GM19395 (cell line): ENCODE measurements around the gene HCCS.
"Not testable (repeated sequence)": the region's sequence is repeated elsewhere in the genome, so short reads cannot be mapped to it uniquely, and the experiment has no call there.

Experiments used
- ATAC-seq: cut with Tn5 transposase; IDR thresholded peaks from one replicate; pipeline ENCODE4 v1.9.1; 2021; ENCODE audit warnings: mild to moderate bottlenecking, moderate library complexity; ENCODE audit not compliant: unreplicated experiment

HCCS gene

DNA sequence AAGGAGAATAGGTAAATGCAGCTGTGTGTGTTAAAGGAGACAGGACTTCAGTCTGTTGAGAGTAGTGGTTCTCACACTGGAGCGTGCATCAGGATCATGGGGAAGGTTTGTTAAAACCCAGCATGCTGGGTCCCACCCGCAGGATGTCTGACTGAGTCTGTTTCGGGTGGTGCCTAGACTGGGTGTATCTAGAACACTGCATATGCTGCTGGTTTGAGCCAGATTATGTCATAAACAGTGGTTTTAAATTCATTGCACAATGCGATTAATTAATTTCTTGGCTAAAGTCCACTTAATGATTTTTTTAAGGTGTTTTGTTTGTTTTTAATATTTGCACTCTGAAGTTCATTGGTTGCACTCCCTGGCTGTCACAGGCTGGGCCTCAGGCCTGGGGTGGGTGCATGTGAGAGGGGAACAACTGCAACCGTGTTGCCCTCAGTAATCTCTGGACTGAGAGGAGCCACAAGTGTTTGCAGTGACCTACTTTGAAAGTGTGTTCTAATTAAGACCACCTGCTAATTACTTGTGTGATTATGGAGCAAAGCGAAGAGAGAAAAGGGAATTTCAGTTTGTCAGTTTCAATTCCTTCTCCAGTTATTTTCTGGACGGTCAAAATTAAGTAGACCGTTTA, 8.3 kb downstream of the HCCS start:
- ATAC-seq = no peak

GRCh38 chrX:11123087-11123486, 12.0 kb downstream of the HCCS start:
- not testable (repeated sequence) for ATAC-seq

DNA sequence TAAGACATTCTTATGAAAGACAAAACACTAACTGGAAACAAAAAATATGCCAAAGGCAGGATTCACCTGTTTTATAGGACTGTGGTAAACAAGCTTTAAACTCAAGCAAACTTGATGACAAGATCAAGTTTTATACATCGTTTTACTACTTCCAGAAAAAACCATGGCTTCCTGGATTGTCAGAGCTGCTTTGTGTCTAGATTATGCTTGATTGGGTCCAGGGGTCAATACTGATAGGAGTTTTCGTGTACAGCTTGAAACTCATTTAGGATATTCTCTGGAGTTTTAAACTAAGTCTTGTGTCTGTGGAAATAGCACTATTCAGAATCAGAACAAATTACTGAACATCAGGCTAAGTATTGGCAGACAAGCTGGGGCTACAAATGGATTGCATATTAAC, 13.0 kb downstream of the HCCS start:
- ATAC-seq = no peak

DNA sequence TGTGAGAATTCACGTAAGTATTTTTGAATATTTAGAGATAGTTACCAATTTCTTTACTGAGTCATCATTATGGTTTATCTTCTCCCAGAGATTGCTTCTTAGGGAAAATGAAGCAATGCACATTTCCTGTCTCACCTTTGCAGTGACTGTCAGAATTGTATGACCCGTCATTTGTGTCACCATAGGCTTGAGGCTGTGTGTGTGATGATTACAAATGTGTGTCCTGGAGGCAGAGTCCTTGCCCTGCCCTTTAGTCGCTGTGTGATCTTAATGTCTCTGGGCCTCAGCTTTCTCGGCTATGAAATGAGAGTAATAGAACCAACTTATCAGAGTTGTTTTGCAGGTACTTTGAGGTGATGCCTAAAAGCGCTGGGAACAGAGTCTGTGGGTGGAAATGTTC, 13.9 kb downstream of the HCCS start:
- ATAC-seq = no peak

DNA sequence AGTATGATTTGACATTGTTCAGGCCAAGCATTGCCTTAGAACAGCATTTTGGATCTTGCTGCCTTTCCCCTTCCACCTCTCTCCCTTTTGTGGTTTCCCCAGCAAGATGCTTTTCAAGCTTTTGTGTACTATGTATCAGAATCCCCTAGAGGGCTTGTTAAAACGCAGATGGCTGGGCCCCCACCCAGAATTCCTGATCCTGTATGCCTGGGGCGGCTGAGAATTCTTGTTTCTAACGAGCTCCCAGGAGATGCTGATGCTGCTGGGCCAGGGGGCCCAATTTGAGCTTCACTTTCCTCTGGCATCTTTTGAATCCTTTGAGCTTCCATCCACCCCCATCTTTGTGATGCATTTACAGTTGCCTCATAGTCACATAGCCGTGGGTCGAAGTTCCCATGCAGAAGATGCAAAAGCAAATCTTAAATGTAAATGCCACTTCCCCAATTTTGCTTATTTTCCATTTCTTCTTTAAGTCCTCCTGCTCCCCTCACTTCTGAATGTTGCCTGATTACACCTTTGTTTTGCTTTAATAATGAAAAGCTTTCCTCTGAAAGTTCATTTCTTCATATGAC, 18.5 kb downstream of the HCCS start:
- ATAC-seq = no peak

DNA sequence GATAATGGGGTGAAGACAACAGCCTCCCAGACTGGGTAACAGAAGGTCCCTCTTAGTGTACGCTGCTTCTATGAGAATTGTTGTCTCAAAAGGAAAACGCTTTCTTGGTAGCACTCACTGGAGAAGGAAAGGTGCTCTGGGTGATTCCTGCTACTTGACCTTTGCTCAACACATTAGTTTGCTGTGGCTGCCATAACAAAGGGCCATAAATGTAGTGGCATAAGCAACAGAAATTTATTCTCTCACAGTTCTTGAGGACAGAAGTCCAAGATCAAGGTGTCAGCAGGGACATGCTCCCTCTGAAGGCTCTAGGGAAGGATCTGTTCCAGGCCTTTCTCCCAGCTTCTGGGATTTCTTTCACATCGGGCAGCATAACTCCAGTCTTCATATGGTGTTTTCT, 19.0 kb downstream of the HCCS start:
- ATAC-seq = no peak

GRCh38 chrX:11131146-11131545, 20.0 kb downstream of the HCCS start:
- ATAC-seq = no peak

DNA sequence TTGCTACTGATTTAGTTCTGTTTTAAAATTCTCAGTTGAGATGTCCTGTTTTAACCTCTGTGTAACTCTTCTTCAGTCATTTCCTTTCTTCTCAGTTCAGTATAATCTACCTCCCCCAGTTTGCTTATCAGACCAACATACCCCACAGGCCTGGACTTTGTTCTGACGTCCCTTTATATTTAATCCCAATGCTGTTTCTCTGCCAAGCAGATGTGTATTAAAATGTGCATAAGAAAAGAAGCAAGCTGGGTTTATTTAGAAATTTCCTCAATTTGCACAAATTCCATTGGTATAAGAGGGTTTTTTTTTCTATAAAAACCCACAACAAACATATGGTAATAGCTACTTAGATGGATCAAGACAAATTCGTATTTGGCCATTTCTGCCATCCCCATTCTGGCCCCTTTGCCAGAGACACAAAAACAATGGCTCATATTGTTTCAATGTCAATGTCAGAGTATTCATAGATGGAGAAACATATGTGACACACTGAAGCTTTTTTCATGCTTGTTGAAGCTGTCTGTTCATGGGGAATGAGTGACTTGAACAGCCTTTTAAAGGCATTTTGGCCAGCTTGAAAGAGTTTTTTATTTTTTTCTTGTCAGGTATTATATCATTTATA, 24.5 kb downstream of the HCCS start:
- ATAC-seq = no peak

DNA sequence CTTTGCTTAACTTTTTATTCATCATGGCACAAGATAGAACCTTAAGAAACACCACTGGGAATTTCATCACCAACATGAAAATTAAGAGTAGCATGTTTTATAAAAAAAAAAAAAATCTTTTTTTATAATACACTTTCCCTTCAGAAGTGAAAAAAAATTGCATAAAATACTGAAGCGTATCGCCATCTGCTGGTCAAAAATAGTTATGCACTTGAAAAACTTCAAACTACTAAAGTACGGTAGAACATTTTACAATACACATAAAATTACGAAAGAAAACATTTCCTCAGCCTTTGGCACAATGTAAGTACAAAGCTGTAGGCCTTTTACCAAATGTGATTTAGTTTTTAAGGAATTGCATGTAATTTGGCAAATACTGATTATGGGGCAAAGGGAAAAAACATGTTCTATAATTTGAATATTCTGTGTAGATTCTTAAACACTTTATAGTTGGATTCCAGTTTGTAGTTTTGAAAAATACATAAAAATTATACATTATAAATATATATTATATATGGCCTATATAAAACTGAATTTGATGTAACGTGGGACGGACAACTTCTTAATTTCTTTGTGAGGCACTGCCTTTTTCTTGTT, 26.5 kb downstream of the HCCS start:
- ATAC-seq = no peak

DNA sequence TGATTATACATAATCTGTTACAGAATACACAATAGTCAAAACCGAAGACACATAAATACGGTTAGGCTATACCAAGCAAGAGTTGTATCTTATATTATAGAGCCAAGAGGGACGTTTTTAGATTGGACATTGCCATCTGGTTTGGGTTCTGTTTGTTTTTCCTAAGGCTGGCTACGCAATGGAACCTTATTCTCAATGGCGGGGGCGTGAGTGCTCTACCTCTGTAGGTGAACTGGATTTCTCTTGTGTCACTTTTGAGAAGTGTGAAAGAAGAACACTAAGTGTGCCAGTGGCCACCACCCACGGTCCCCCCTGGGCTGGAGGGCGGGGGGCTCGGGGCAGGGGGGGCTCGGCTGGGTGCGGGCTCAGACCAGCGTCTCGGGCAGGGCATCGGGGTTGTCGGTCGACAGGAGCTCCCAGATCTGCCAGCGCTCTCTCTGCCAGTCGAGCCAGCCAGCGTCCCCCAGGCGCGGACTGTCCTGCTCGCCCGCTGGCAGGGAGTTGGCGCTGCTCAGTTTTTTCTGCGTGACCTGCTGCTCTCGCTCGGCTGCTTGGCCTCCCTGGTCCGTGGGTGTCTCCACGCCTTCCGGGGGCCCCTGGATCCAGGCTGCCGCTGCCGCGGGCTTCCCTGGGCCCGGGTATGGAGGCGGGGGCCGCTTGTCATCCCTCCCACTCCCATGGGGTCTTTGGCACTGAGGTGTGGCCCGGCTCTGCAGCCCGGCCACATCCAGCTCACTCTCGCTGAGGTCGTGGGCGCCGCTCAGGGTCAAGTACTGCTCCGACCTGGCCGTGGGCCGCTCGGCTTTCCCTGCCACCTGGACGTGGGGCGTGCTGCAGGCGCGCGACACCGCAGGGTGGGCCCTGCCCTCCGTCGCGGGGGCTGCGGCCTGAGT, 27.6 kb downstream of the HCCS start:
- no peak for ATAC-seq

GRCh38 chrX:11143931-11144678, 33.0 kb downstream of the HCCS start:
- peak; percentile 90 for ATAC-seq

DNA sequence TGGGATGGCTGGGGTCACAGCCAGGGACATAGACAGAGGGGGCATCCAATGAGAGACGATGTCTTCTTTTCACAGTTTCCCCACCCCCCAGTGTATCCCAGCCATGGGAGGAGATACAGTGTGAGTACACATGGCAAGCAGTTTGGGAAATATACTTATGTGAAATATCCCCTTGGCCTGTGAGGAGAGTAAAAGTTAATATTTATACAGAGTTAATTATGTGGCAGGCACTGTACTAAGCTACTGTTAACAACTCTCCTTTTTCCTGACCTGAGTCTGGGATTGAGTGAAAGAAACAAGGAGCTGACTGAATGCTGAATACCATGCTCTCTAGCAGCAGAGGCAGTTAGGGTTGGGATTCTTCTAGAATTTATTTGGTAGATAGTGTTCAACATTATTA, 35.3 kb downstream of the HCCS start:
- ATAC-seq = no peak

- no peak for ATAC-seq
These were observed 37.3 kb downstream of the HCCS start for GRCh38 chrX:11148401-11148800.

DNA sequence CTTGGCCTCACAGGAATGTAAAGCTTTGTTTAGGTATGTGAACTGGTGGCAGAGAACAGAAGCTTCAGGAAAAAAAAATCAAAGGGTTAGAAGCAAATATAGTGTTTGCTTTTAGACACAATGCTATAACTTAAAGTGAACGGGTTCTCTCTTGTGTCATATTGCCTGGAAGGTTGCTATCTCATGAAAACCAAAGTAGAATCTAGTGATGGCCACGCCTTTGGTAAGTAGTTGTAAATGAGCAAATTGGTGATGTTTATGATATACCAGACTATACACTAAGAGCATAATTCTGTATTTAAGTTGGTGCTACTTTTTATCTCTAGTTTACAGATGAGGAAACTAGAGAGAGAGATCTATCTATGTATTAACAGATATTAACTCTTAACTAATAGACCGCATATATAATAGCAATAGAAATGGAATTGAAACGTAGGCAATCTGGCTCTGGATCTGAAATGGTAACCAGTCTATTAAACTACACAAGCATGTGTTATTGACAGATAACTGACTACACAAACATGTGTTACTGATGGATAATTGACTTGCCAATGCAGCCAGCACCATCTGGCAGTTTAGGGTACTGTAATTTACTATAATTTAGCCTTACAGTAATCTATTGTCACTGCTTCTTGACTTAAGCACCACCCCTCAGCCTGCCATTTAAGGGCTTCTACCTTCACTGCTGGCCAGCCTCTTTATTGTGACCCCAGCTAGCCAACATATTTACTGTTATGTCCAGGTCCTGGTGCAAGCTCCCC, 40.8 kb downstream of the HCCS start:
- ATAC-seq = no peak

- ATAC-seq = no peak
These were observed 48.0 kb downstream of the HCCS start for GRCh38 chrX:11159149-11159548.

GRCh38 chrX:11164433-11164832, 53.3 kb downstream of the HCCS start:
- ATAC-seq = no peak

- ATAC-seq = no peak
These were observed 60.8 kb downstream of the HCCS start for GRCh38 chrX:11171956-11172355.

DNA sequence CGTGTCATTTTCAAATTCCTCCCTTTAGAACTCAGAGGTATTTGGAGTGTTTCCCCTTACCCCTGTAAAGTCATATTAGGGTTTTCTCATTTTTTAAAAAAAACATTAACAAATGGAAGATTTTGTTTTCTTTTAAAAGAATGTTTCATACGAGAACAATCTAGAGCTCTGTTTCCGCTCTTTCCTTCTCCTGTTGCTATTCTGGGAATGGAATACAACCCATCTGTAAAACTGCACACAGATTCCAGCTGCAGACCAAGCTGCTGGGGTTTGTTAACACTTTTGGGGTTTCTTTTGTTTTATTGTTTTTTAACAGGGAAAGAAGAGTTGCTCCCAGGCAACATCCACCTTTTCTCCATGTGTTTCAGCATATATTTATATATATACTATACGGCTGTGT, 61.3 kb downstream of the HCCS start:
- ATAC-seq = no peak
